Measurements from ENCODE around the gene SLC52A3.

Gene SLC52A3

GRCh38 chr20:764255-764654, 4.0 kb downstream of the SLC52A3 start:
- FAIRE-seq, result no peak

- no peak for FAIRE-seq
These were observed 6.6 kb downstream of the SLC52A3 start for GRCh38 chr20:761418-762381.

- no peak for FAIRE-seq
These were observed 7.4 kb downstream of the SLC52A3 start for GRCh38 chr20:760751-761417.

GRCh38 chr20:757506-757905, 10.8 kb downstream of the SLC52A3 start:
- FAIRE-seq, result no peak

DNA sequence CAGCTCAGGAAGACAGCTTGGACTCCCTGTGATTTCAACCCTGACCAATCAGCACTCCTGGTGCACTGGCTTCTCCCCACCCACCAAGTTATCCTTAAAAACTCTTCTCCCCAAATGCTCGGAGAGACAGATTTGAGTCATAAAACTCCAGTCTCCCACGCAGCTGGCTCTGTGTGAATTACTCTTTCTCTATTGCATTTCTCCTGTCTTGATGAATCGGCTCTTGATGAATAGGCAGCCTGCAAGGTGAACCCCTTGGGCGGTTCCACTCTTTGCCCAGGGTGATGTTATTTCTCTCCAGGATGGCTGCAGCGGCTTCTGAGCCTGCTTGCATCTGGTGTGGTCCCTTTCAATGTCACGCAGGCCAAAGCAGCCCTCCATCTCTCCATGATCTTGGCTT, 12.4 kb downstream of the SLC52A3 start:
- FAIRE-seq, result no peak

GRCh38 chr20:754904-755303, 13.4 kb downstream of the SLC52A3 start:
- no peak for FAIRE-seq

DNA sequence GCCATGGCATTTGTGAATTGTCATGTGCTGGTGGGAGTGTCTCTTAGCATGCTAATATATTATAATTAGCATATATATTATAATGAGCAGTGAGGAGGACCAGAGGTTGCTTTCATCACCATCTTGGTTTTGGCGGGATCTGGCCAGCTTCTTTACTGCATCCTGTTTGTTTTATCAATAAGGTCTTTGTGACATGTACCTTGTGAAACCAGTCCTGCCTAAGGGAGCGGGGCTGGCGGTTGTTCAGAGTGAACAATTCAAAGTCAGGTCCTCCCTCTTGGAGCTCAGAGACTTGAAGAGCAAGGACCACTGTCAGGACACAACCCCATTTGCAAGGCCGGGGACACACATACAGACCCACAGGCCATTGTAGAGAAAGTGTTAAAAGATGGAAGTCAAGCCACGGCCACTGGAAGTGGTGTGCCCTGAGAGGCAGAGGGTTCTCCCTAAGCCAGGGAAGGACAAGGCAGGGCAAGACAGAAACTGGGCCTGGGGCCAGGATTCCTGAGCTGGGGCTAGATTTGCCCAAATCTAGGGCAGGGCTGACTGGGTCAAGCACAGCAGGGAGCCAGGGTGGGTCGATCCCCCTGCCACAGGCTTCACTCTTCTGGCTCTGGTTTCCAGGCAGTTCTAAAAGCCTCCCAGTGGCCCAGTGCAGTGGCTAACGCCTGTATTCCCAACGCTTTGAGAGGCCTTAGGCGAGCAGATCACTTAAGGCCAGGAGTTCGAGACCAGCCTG, 14.2 kb downstream of the SLC52A3 start:
- no peak for FAIRE-seq

DNA sequence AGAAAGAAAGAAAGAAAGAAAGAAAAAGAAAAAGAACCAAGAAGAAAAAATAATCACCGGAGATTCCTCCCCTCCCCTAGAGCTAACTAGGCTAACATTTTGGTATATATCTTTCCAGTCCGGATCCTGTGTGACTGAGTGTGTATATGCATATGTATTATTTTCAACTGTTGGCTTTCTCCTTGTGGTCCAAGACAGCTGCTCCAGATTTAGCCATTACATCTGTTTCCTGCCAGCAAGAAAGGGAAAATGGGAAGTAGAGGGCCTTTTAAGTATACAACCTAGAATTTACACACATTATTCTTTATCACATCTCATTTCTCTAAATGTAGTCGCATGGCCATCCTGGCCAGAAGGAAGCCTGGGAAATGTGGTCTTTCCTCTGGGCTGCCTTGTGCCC, 15.2 kb downstream of the SLC52A3 start:
- no peak for FAIRE-seq

- no peak for FAIRE-seq
These were observed 16.0 kb downstream of the SLC52A3 start for GRCh38 chr20:752291-752690.

DNA sequence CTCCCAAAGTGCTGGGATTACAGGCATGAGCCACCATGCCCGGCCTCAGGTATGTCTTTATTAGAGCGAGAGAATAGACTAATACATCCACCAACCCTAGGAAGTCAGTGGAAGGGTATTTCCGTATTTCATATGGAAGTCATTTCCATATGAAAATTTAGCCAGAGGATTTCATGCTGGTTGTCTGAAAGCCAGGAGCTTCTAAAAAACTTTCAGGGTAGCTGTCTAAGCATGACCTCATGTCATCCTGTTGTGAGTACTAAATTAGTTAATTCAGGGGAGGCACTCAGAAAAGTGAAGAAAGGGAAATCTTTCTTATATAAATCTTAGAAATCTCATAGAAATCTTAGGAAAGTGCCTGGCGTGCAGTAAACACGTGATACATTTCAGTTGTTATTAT, 16.5 kb downstream of the SLC52A3 start:
- FAIRE-seq, result no peak

DNA sequence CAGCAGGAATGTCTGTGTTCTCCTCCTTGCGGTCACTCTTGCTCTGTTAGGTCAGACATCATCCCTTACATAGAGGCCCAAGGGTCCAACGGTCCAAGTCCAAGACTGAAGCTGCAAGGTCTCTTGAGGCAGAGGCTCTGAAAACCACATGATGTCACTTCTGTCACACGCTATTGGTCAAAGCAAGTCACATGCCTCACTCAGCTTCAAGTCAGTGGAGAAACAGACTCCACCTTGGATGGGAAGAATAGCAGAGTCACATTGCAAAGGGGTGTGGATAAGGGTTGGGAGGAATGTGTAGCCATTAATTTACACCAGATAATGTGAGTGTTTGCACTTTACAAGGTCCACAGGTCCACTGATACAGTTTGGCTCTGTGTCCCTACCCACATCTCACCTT, 17.5 kb downstream of the SLC52A3 start:
- no peak for FAIRE-seq

DNA sequence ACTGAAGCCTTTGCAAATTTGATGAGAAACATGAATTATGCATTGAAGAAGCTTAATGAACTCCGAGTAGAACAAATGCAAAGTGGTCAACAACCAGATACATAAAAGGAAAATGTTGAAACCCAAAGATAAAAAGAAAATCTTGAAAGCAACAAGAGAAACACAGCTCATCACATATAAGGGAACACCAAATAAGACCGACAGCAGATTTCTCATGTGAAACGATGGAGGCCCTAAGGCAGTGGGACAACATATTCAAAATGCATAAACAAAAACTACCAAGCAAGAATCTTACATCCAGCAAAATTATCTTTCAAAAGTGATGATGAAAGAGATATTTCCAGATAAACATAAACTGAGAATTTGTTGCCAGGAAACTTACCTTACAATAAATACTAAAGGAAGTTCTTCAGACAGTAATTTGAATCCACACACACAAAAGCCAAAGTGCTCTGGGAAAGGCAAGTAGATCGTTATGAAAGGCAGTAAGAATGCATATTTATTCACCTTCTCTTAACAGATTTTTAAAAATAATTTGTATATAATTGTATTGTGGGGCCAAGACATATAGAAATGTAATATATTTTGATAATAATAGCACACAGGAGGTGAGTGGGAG, 22.5 kb downstream of the SLC52A3 start:
- FAIRE-seq, result no peak

DNA sequence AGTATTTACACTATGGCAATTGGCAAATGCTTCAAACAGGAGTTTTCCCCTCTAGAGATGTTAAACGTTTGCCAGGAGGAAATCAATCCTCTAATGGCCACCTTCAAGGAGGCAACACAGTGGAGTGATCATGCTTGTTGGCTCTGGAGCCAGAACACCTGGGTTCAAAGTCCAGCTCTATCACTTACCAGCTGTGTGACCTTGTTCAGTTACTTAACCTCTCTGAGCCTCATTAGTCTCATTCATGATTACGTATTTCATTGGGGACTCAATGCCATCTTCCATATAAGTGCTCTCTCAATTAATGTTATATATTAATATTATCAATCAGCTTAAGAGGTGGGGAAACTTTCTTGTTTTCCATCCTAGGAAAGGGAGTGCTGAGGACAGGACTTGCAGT, 26.1 kb downstream of the SLC52A3 start:
- no peak for FAIRE-seq

DNA sequence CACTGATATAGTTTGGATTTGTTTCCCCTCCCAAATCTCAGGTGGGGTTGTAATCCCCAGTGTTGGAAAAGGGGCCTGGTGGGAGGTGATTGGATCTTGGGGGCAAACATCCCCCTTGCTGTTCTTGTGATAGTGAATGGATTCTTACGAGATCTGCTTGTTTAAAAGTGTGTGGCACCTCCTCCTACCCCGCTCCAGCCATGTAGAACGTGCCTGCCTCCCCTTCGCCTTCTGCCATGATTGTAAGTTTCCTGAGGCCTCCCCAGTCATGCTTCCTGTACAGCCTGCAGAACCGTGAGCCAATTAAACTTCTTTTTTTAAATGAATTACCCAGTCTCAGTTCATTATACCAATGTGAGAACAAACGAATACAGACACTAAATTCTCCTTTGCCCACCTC, 26.7 kb downstream of the SLC52A3 start:
- FAIRE-seq, result no peak

- FAIRE-seq, result no peak
These were observed 28.1 kb downstream of the SLC52A3 start for GRCh38 chr20:740162-740561.

DNA sequence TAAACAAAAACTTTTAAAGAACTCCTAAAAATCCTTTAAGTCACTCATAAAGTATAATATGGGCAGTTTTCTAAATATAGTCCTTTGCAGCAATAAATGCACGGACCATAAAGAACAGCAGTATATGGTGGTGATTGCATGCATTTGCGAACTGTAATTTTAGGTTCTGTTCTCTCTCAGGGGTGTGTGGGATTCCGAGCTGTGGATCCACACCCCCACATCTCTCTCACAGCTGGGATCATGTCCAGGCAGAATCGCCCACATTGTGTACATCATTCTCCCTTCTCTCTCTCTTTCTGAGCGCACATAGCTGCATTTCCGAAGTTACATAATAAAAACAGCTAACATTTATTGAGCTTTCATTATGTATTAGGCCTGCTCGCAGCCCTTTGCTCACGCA, 28.6 kb downstream of the SLC52A3 start:
- FAIRE-seq, result no peak

DNA sequence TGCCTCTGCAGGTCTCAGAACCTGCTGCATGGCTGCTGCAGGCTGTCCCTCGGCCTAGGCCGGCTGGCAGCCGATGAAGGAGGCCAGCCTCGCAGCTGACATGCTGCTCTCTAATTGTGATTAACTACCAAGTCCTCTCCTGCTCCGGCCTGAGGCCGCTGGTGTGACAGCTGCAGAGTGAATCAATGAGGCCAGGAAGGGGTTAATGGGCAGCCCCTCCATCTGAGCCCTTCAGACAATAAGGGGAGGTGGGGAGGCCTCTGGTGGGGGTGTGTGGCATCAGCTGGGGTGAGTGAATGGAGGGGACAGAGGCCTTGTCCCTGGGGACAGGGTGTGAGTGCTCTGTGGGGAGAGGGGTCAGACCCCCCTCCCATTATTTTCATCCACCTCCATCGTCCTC, 34.4 kb downstream of the SLC52A3 start:
- FAIRE-seq, result no peak

- FAIRE-seq, result no peak
These were observed 35.6 kb downstream of the SLC52A3 start for GRCh38 chr20:732727-733126.

DNA sequence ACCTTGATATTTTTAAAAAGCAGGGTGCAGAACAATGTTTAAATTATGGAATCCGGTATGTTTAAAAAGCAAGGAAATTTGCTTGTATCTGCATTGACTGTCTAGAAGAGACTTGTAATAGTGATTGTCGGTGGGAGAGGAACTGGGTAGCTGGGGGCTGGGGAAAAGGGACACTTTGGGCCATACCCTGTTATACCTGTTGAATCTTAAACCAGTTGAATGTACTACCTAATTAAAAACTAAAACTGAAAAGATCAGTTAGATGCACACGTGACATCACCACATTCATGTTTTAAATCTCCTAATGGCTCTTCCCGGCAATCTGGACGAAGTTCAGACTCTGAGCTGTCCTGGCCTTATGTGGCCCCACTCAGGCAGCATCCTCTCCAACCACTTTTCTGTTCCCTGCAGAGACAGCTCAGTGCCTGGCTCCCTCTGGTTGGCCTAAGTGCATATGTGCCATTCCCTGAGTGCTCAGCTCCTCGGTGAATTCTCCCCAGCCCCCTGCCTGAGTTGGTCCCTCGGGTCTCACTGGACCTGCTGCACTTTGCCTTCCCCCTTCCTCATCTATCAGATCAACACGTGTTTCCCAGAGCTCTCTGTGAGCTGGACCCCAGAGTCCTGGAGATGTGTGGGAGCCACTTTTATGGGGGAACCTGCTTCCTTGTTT, 36.3 kb downstream of the SLC52A3 start:
- no peak for FAIRE-seq

GRCh38 chr20:730005-730404, 38.3 kb downstream of the SLC52A3 start:
- no peak for FAIRE-seq

- no peak for FAIRE-seq
These were observed 39.9 kb downstream of the SLC52A3 start for GRCh38 chr20:728256-728944.

DNA sequence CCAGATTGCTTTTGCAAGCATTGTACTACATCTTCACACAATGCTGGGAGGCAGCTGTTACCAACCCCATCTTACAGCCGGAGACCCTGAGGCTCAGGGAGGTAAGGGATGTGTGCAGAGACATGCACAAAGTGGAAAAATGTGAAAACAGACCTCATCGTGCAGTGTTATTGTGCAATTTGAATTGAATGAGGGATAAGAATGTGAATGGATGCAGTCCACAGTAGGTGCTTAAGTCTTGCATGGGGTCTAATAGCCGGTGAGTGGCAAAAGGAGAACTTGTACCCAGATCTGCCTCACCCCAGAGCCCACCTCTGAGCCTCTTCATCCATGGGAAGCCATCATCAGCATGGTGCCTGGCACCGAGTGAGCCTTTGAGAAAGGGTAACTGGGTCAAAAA, 42.1 kb downstream of the SLC52A3 start:
- no peak for FAIRE-seq
